GM19455 (cell line): Measurements from ENCODE around the gene PPFIA1.

Experiments
- ATAC-seq: cut with Tn5 transposase; IDR thresholded peaks from one replicate; pipeline ENCODE4 v1.9.1; 2021; ENCODE audit not compliant: unreplicated experiment

PPFIA1 gene

GRCh38 chr11:70352601-70353000, 82.1 kb downstream of the PPFIA1 start:
- no peak for ATAC-seq

GRCh38 chr11:70353329-70353728, 82.8 kb downstream of the PPFIA1 start:
- no peak for ATAC-seq

- no peak for ATAC-seq
Measured at GRCh38 chr11:70353900-70354568, 83.5 kb downstream of the PPFIA1 start.

- no peak for ATAC-seq
Measured at GRCh38 chr11:70354629-70355028, 84.1 kb downstream of the PPFIA1 start.

GRCh38 chr11:70358753-70359152, 88.3 kb downstream of the PPFIA1 start:
- no peak for ATAC-seq

- ATAC-seq = no peak
Measured at GRCh38 chr11:70359451-70360205, 89.1 kb downstream of the PPFIA1 start.

- ATAC-seq = no peak
Measured at GRCh38 chr11:70360211-70360610, 89.7 kb downstream of the PPFIA1 start.

GRCh38 chr11:70364178-70364577, 93.7 kb downstream of the PPFIA1 start:
- no peak for ATAC-seq

- ATAC-seq = no peak
Measured at GRCh38 chr11:70364745-70365543, 94.5 kb downstream of the PPFIA1 start.

- ATAC-seq = no peak
Measured at GRCh38 chr11:70365544-70365927, 95.0 kb downstream of the PPFIA1 start.

GRCh38 chr11:70367071-70367470, 96.6 kb downstream of the PPFIA1 start:
- no peak for ATAC-seq

- ATAC-seq = no peak
Measured at GRCh38 chr11:70368961-70369360, 98.5 kb downstream of the PPFIA1 start.

GRCh38 chr11:70371241-70371640, 100.8 kb downstream of the PPFIA1 start:
- ATAC-seq = no peak

GRCh38 chr11:70372076-70372475, 101.6 kb downstream of the PPFIA1 start:
- ATAC-seq = no peak

- ATAC-seq = no peak
Measured at GRCh38 chr11:70376621-70377020, 106.1 kb downstream of the PPFIA1 start.

- no peak for ATAC-seq
Measured at GRCh38 chr11:70377645-70378044, 107.2 kb downstream of the PPFIA1 start.

GRCh38 chr11:70378506-70379134, 108.1 kb downstream of the PPFIA1 start:
- no peak for ATAC-seq

- no peak for ATAC-seq
Measured at GRCh38 chr11:70381350-70381749, 110.9 kb downstream of the PPFIA1 start.

GRCh38 chr11:70381872-70382861, 111.7 kb downstream of the PPFIA1 start:
- ATAC-seq = no peak
